ENCODE results near the gene NPEPPS.

DNA sequence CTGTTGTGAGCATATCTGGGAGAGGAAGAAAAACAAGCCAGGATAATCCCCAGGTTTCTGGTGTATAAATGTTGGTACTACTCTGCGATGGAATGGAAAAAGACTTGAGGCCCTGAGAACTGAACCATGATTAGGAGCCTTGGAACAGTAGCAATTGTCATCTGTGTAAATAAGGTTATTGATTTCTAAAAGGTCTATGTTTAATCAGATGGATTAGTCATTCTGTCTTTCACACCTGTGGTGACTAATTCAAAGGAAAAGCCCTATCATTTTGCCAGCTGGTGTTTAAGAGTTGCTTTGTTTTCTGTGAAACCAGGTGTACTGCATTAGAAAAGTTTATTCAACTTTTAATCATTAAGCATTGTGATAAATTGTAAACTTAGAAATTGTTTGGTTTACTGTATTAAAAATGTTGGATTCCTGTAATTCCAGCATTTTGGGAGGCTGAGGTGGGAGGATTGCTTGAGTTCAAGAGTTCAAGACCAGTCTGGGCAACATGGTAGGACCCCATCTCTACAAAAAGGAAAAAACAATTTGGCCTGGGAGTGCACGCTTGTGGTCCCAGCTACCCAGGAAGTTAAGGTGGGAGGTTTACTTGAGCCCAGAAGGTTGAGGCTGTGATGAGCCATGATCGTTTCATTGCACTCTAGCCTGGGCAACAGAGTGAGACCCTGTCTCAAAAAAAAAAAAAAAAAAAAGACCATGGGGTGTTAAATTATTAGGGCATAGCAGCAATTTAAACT lies 89.8 kb downstream of the NPEPPS start:
- no peak for TF ChIP-seq CTCF (IDR thresholded peaks at IDR 0.05; ENCODE audit: insufficient read depth, low read depth, low read length)
- no peak for TF ChIP-seq EZH2 (IDR thresholded peaks at IDR 0.05; ENCODE audit: insufficient read depth, low read length)
